NCI-H446 treated with DMSO at 0.1 percent for 48 hours (cell line): ENCODE data around the gene RASD1.
"Not testable (repeated sequence)": the region's sequence is repeated elsewhere in the genome, so short reads cannot be mapped to it uniquely, and the experiment has no call there.

ENCODE experiments used
- DNase-seq: peaks from one replicate; lab custom pipeline; 2025; lab: John Stamatoyannopoulos, UW

RASD1 gene

GRCh38 chr17:17497065-17497844, 1.1 kb upstream of the RASD1 start:
- DNase-seq, result no peak

GRCh38 chr17:17495536-17496188, 533 bp downstream of the RASD1 start:
- DNase-seq, result no peak

GRCh38 chr17:17494870-17495535, 1.2 kb downstream of the RASD1 start:
- DNase-seq, result no peak

GRCh38 chr17:17494499-17494869, 1.7 kb downstream of the RASD1 start:
- DNase-seq, result no peak

GRCh38 chr17:17493986-17494466, 2.2 kb downstream of the RASD1 start:
- no peak for DNase-seq

- no peak for DNase-seq
Observed at GRCh38 chr17:17493249-17493985, 2.8 kb downstream of the RASD1 start.

GRCh38 chr17:17492571-17492970, 3.6 kb downstream of the RASD1 start:
- no peak for DNase-seq

GRCh38 chr17:17492085-17492484, 4.1 kb downstream of the RASD1 start:
- no peak for DNase-seq

GRCh38 chr17:17491546-17491988, 4.6 kb downstream of the RASD1 start:
- DNase-seq, result no peak

GRCh38 chr17:17491031-17491471, 5.1 kb downstream of the RASD1 start:
- DNase-seq, result no peak

- no peak for DNase-seq
Observed at GRCh38 chr17:17487998-17488397, 8.2 kb downstream of the RASD1 start.

- not testable (repeated sequence) for DNase-seq
Observed at GRCh38 chr17:17486416-17486815, 9.8 kb downstream of the RASD1 start.

- no peak for DNase-seq
Observed at GRCh38 chr17:17485420-17485819, 10.8 kb downstream of the RASD1 start.

- no peak for DNase-seq
Observed at GRCh38 chr17:17484451-17484899, 11.7 kb downstream of the RASD1 start.

GRCh38 chr17:17481860-17482259, 14.3 kb downstream of the RASD1 start:
- DNase-seq, result no peak

- no peak for DNase-seq
Observed at GRCh38 chr17:17480593-17481148, 15.5 kb downstream of the RASD1 start.

GRCh38 chr17:17479209-17479608, 17.0 kb downstream of the RASD1 start:
- no peak for DNase-seq

- peak; percentile 68 for DNase-seq
Observed at GRCh38 chr17:17476865-17477467, 19.2 kb downstream of the RASD1 start, which contains the start of gene MED9. Gene MED9, plus strand, starts transcription at chr17:17477000. Its CDS starts 42 bp downstream, at chr17:17477042.

GRCh38 chr17:17474341-17474740, 21.9 kb downstream of the RASD1 start:
- no peak for DNase-seq

GRCh38 chr17:17472333-17472920, 23.8 kb downstream of the RASD1 start:
- no peak for DNase-seq

GRCh38 chr17:17469996-17470395, 26.2 kb downstream of the RASD1 start:
- DNase-seq, result no peak
